ENCODE data around the gene DOCK3.

The DOCK3 gene

DNA sequence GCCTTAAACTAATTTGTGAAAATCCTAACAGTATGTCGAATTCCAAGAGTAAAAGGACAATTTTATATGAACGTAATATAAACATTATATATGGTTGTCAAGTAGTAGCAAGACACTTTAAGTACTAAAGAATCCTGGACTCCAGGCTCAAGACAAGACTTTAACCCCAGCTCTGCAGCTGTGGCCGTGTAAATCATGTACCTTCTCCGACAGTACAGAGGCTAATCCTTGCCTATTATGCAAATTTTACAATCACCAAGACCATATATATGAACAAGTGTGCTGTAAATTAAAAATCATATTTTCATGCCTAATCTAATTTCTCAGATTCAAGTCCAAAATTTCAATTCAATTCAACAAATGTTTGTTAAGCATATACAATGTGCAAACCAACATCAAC is 752.2 kb downstream of the DOCK3 start:
- CTCF ChIA-PET: interaction anchor here (1.7 to 2.0 kb wide), 2 partner anchors 17 to 256 kb away, joined by 4 to 6 read pairs; no protein-coding TSS in a partner anchor
- no peak for DNase-seq (ENCODE audit: extremely low spot score)
- TF ChIP-seq CTCF (IDR thresholded peaks at IDR 0.05; ENCODE audit: control extremely low read depth, extremely low read depth, low read depth, missing control alignments): no peak

GRCh38 chr3:51429138-51429537 is 754.4 kb downstream of the DOCK3 start:
- no peak for TF ChIP-seq CTCF (IDR thresholded peaks at IDR 0.05; ENCODE audit: control extremely low read depth, extremely low read depth, low read depth, missing control alignments)
- DNase-seq (ENCODE audit: extremely low spot score): no peak
- POLR2A ChIA-PET: no interaction called here
- CTCF ChIA-PET: interaction anchor here (1.5 kb wide), 2 partner anchors 18 kb away, joined by 3 read pairs; no protein-coding TSS in a partner anchor

More for the DNA sequence above, 752.2 kb downstream of the DOCK3 start:
- POLR2A ChIA-PET: no interaction called here
